NT2/D1 (cell line): ENCODE data around the gene MASP2.

Source experiments
- SUZ12 ChIP-seq: IDR thresholded peaks from 2 replicates; pipeline ENCODE4 v1.6.1; 2011; ENCODE audit not compliant: insufficient read length, insufficient read depth; ENCODE audit errors: extremely low read depth
- YY1 ChIP-seq: IDR thresholded peaks from 2 replicates; pipeline ENCODE4 v1.6.1; 2011; ENCODE audit not compliant: insufficient read length, insufficient read depth

DNA sequence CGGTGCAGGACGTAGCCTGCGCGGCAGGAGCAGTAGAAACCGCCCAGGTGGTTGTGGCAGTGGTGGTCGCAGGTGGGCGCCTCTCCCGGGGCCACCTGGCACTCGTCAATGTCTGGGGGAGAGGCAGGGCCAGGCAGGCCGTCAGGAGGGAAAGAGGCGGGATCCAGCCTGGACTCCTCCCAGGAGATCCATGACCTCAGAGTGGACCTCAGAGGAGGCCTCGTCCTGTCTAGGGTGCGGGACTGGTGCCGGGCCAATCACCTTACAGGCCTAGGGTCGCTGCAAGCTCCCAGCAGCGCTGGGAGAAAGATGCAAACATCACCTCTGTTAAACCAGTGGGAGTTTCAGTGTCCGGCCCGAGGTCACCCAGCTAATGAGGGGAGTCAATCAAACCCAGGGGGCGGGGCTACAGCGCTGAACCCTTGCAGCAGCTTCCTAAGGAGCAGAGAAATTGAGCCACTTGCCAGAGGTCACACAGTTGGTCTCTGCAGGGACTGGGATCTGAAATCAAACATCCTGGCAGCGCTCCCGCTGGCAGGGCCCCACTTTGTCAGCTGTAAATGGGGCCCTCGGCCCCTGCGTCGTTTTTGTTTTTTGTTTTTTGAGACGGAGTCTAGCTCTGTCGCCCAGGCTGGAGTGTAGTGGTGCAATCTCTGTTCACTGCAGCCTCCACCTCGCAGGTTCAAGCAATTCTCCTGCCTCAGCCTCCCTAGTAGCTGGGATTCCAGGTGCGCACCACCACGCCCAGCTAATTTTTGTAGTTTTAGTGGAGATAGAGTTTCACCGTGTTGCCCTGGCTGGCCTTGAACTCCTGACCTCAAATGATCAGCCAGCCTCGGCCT is 1.4 kb downstream of the MASP2 start:
- TF ChIP-seq YY1 (no peak), SUZ12 (no peak)
